ENCODE measurements around the gene PRRX2.
"Not testable (repeated sequence)": the region's sequence is repeated elsewhere in the genome, so short reads cannot be mapped to it uniquely, and the experiment has no call there.

The PRRX2 gene

DNA sequence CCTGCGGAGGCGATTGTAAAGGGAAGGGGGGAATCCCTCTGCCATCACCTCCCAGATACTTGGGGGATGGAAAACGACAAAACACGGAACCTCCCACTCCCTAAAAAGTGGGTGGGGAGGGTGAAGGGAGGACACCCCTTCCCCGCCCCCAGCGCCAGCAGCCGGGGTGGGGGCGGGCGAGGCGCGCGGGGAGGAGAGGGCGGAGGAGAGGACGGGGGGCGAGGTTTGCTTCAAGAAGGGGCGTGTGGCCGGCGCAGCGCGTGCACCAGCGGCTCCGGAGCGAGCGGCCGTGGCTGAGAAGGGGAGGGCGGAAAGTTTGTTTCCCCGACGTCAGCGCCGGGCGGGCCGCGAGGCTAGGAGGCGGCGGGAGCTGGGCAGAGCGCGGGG, at the start of gene PRRX2:
Gene PRRX2 (plus strand): TSS at position 259 of the 387 bp plus-strand sequence. CDS start 221 bp downstream, outside the sequence.
- DNase-seq (ENCODE audit: low spot score): no peak

DNA sequence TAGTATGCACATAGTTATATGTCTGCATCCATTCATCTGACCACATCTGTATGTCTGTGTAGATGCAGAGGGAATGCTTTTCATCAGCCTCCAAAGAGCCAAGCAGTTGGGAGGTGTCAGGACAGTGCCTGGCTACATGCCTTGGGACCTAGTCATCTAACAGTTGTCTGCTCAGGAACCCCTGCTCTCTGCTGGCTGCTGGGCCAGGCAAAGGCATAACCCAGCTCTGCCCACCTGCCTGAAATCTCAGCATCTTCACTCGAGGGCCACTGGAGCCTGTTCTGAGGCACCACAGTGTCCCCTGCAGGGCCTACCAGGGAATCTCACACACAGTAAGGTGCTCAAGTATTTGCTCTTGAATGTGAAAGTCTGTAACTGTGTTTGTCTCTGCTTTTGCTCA, 48.3 kb upstream of the PRRX2 start:
- DNase-seq (ENCODE audit: low spot score): no peak

DNA sequence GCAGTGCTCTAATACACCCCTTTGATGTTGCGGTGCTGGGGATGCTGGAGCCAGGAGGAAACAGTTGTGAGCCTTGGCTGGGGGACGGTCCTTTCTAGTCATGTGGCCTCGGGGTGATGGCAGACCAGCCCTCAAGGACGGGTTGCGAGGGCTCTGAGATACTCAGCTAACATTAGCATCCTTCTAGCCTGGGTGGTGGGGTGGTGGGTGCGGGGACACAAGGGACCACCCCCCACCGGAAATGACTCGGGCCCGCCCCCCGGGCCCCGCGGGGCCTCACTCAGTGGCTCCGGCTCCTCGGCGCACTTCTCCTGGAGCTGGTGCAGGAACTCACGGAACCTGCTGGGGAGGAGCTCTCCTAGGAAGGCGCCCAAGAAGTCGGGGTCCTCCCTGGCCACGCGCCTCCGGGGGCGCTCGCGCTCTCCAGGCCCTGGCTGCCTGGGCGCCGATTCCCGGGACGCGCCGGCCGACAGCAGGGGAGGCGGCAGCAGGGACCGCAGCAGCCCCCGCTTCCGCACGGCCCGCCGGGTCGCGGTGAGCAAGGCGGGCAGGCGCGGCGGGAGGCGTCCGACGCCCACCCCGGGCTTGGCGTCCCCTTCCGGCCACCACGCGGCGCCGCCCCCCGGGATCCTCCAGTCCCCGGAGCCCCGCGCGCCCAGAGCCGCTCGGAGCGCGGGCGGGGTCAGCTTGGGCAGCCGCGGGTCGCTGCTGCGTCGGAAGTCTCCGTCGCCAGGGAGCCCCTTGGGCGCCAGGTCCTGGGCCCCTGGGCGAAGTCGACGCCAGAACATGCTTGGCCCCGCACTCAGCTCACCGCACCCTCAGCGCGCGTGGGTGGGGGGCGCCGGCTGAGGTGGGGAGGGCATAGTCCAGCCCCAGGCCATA, 45.4 kb upstream of the PRRX2 start:
- DNase-seq (ENCODE audit: low spot score): no peak

DNA sequence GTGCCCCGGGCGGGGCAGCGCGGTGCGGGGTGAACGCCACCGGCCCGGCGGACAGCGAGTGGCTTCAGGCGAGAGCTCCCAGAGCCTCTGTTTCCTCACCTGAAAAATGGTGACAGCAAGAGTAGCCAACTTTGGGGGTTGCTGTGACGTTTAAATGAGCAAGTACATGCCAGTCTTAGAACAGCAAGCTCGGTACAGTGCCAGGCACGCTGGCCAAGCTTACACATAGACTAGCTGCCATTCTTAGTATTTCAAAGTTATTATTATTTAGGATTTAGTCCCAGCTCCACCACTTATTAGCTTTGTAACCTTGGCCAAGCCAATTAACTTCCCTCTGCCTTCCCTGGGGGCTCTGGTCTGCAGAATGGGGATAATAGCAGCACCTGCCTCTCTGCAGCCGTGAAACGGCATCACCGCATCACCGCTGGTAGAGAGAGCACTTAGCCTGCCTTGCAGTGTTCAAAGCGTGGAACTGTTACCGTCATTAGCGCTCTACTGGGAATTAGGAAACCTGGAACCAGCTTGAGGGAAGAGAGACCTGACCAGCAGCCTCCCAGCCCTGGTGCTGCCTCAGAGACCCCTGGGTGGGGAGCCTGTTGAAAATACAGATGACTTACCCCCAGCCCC, 44.7 kb upstream of the PRRX2 start, which contains the start of gene C9orf50:
Gene C9orf50 (minus strand): TSS at position 433 of the 627 bp plus-strand sequence. CDS start 527 bp downstream, outside the sequence.
- DNase-seq (ENCODE audit: low spot score): no peak

DNA sequence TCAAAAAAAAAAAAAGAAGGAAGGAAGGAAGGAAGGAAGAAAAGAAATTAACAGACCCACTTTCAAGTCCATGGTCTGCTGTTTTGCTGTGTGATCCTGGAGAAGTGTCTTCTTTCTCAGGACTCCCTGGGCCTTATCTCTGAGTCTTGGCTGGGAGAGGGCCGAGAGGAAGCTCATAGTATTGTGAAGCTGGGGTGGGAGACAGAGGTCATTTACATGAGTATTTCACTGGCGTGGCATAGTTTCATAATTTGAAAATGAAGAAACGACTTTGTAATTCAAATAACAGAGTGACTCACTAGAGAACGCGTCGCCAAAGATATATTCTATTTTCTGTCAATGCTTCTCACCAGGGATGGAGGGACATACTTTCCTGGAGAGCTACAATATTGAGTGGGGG, 42.1 kb upstream of the PRRX2 start:
- DNase-seq (ENCODE audit: low spot score): no peak

DNA sequence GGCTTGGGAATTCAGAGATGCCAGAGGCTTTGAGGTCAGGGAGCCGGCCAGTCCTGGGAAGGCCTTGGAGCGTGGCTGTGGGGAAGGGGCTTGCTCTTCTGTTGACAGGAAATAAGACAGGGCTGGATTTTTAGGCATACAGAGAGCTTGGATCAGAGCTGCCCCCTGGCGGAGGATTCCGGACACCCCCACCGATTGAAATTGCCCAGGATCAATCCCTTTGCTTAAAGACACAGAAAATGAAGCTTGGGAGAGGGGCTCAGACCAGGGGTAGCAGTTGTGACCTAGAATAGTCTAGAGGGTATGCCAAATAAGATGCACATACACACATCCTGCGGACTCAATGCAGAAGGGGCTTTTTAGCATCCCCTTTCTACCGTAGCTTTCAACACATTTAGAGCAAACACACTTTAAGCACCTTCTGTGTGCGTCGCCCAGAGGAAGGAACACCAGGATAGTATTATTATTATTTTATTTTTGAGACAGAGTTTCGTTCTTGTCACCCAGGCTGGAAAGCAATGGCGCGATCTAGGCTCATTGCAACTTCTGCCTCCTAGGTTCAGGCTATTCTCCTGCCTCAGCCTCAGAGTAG, 41.2 kb upstream of the PRRX2 start:
- DNase-seq (ENCODE audit: low spot score): no peak

DNA sequence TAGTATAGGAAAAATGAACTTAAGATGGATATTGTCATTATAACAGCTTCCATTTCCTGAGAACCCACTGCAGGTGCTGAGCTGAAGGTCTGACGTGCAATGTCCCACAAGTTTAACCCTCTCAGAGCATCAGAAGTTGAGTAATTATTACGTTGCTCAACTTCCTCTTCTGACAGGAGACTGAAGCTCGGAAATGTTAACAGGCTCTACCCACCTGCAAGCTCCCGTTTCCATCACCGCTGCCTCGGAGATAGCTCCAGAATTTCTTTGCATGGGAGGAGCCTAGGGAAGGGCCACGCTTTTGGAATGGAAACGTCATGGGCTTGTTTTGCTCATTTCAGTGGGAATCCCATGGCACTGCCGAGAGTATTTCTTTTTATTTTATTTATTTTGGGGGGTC, 40.5 kb upstream of the PRRX2 start:
- DNase-seq (ENCODE audit: low spot score): no peak

DNA sequence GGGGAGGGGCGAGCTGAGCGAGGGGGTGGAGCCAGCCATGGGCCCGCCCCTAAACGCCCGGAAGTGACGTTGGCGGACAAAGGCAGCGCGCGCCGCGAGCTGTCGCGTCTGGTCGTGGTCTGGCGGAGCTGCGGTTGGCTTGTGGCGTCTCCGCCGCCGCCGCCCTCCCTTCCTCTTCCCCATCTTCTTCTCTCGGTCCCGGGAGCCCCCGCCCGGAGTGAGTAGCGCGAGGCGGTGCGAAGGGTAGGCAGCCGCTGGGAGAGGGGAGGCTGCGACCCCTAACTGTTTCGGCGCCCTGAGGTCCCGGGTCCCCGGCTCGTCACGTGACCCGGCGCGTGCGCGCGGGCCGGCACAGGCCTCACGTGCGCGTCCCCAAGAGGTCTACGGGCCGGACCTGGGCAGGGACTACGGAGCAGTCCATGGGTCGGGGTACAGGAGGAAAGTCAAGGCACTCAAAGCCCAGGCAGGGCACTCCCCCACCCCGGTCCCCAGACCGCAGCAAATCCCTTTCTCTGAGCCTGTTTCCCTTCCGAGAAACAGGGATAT, 39.3 kb upstream of the PRRX2 start, which contains the start of gene NTMT1:
Gene NTMT1 (plus strand): TSS at position 85 of the 546 bp plus-strand sequence. CDS start 6,541 bp downstream, outside the sequence.
- peak; percentile 87 for DNase-seq (ENCODE audit: low spot score)

DNA sequence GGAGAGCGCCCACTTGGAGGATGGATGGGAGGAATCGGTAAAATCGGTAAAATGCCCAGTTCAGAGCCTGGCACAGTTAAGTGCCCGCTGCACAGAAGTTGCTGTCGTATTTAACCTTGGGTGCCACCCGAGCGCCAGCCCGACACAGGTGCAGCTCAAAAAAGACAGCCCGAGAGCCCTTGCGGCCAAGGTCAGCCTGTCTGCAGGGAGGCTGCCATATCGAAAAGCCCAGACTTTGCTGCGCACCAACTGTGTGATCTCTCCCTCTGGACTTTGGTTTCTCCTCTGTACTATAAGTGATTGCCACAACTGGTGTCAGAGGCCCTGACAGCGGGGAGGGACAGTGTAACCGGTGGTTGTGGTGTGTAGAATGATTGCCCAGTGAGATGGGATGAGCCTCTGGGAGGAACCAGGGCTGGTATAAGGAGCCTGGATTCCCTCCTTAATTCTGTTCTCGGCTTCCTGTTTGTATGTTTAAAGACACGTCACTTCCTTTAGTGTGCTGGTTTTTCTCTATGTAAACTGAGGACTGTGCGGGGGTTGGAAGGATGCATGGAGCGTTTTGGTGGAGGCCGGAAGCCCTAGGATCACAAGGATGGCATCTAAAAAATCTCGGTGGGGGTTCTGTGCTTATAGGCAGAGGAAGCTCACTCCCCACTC, 38.7 kb upstream of the PRRX2 start:
- no peak for DNase-seq (ENCODE audit: low spot score)

DNA sequence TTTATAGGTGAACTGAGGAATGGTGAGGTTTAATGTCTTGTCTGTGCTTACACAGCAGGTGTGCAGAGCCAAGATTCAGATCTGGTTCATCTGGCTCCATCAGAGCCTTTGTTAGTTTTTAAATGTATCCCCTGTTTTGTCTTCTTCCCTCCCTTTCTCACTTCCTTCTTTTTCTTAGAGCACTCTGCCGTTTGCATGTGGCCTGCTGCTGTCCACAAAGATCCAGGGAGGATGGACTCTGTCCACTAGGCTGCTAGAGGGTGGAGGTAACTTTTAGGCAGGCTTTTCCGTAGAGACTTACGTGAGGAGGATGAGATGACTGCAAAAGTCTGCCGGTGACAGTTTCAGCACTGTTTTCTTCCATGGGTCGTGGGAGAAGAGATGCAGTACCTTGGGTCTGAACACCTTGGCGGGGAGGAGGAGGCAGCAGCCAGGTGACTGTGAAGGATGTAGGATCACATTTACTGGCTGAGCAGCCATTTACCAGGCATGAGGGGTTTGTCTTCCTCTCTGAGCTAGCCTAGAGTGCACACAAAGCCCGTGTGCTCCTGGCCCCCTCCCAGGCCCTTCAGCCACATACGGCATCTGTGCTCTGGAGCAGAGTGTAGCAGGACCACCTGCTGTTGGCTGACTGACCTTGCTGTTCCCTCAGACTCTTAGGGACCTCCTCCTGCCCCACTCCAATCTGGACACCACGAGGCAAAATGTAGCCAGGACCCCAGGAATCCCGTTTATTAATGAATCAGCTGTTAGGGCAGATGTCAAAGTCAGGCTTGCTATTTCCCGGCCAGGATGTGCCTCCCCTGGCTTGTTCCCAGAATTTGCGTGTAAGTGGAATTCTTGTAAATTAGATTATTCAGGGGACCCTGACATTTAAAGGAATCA, 37.6 kb upstream of the PRRX2 start:
- DNase-seq (ENCODE audit: low spot score): no peak

DNA sequence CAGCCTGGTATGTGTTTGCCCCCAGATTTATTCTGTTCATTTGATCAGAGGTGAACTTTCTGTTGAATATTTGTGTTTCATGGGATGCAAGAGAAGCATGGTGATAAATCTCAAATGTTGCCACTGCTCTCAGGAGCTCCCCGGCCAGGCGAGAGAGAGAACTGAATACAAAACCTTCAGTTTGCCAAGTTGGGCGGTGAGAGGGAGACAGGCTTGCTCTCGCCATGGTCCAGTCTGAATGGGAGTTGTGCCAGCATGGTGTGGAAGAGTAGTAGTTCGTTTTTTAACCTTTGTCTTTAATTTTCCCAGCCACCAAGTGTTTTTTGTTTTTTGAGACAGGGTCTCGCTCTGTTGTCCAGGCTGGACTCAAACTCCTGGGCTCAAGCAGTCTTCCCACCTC, 36.7 kb upstream of the PRRX2 start:
- no peak for DNase-seq (ENCODE audit: low spot score)

DNA sequence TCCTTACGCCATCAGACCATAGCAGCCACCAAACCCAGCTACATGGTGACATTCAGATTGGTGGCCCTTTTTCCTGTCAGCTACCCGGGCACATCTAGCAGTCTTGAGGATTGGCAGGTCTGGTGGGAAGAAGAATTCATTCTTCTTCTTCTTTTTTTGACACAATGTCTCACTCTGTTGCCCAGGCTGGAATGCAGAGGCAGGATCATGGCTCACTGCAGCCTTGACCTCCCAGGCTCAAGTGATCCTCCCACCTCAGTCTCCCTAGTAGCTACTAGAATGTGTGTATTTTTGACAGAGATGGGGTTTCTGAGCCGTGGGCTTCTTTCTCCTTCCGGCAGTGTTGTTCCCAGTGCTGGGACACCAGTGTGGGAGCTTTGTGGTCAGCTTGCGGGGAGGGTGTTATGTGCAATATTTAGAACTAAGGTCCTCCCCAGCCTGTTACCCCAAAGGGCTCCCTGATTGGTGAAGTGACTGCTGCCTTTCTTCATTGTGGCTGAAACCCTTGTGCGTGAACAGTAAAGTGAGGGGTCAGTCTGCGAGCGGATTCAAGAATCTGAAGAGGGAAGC, 36.1 kb upstream of the PRRX2 start:
- DNase-seq (ENCODE audit: low spot score): no peak

DNA sequence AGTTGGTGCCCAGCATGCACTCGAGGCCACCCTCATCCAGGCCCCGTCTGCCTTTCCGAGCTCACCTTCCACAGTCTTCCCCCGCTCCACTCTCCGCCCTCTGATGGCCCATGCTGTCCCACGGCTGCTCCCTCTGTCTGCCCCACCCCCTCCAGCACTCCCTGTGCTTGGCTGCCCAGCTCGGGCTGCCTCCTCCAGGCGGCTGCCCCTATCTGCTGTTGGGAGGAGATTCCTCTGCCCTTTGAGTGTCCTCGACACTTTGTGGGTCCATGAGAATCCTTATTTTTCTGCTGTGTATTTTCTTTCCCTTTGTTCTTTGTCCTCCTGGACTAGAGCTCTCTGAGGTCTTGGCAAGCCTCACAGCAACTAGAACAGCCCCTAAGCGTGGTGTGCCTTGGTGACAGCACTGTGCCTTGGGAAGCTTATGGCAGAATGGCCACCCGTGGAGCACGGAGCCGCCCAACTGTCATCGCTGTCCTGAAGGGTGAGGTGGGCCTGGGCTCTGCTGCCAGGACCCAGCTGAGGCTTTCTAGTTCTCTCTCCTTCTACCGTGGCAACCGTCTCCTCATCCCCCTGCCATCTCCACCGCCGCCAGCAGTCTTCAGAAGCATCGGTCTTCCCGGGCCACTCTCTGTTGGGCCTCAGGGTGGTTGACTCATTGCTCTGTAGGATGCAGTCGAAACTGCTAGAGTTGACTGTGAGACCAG, 34.3 kb upstream of the PRRX2 start:
- DNase-seq (ENCODE audit: low spot score): no peak

DNA sequence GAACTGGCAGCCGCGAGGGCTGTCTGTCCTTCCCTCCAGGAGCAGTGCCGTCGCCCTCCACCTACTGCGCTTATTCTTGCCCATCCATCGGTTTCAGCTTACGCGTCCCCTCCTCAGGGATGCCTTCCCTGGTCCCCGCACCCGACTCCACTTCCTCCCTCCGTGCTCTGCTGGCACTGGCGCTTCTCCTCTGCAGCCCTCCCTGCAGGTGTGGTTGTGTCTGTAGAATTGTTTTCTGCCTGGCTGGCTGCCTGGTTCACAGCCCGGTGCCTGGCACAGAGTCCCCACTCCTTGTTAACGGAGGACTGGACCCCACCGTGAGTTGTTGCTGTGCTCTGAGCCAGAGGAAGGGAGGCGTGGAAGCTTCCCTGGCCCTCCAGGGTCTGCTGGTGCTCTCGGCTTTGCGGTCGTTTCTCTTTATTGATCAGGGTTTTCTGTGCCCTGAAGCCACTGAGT, 33.7 kb upstream of the PRRX2 start:
- no peak for DNase-seq (ENCODE audit: low spot score)

DNA sequence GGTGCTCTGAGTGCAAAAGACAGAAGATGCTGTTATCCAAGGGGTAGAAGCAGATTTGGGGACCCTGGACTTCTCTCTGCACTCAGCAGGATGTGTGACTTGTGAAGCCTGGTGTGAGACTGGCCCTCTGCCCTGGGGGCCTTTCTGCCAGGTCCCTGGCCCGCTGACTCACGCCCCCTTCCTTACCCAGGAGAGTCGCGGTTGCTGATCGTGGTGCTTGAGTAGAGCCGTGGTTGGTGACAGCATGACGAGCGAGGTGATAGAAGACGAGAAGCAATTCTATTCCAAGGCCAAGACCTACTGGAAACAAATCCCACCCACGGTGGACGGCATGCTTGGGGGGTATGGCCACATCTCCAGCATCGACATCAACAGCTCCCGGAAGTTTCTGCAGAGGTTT, 33.0 kb upstream of the PRRX2 start:
- DNase-seq (ENCODE audit: low spot score): no peak

DNA sequence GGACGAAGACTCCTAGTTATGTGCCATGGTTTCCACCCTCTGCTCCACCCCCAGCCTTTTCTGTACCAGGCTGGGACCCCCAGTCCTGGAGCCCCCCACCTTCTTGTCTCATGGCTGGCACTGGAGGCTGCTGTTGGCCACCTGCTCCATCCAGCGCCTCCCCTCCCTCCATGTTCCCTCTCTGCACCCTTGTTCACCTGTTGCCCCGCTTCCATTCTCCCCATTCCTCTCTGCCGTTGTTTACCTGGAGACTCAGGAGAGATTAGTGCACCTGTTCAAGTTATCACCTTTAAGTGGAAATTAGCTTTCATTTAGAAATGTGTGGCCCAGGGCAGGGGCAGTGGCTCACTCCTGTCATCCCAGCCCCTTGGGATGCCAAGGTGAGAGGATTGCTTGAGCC, 32.2 kb upstream of the PRRX2 start:
- DNase-seq (ENCODE audit: low spot score): no peak

DNA sequence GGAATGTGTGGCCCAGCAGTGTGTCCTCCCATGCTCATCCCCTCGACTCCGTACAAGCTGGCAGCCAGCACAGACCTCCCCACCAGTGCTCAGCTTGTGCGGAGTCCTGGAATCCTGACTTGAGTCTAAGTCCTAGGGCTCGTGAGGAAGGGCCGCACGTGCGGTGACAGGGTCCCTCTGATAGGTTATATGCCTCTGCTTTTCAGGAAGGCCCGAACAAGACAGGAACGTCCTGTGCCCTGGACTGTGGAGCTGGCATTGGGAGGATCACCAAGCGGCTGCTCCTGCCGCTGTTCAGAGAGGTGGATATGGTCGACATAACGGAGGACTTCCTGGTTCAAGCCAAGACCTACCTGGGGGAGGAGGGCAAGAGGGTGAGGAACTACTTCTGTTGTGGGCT, 31.6 kb upstream of the PRRX2 start:
- DNase-seq (ENCODE audit: low spot score): no peak

DNA sequence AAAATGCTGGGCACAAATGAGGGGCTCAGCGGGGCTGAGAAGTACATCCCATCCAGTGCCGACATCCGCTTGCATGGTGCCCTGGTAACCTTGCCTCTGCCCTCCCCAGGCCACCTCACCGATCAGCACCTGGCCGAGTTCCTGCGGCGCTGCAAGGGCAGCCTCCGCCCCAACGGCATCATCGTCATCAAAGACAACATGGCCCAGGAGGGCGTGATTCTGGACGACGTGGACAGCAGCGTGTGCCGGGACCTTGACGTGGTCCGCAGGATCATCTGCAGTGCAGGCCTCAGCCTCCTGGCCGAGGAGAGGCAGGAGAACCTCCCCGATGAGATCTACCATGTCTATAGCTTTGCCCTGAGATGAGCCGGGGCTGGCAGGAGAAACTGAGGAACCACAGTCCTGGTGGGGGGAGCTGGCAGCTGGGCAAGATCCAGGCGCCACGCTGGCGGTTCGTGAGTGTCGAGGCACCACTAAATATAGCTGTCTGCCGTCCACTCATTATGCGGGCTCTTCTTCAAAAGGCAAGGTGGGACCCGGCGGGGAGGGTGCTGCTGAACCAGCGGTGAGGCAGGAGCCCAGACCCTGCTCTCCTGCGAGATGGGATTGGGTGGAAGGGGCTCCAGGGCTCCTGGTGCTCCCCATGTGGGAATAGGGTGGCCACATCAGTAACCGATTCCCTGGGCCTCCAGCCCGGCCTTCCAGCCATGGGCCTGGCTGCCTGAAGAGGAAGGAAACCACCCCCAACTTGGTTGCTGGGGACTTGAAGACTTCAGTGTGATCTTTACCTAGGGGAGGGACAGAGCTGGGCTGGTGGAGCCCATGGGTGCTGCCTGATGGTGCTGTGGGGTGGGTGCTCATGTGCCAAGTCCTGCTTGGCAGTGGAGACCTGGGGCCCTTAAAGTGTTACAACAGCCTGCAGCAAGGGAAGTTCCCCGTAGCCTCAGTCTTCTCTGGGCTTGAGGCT, 30.1 kb upstream of the PRRX2 start:
- no peak for DNase-seq (ENCODE audit: low spot score)

DNA sequence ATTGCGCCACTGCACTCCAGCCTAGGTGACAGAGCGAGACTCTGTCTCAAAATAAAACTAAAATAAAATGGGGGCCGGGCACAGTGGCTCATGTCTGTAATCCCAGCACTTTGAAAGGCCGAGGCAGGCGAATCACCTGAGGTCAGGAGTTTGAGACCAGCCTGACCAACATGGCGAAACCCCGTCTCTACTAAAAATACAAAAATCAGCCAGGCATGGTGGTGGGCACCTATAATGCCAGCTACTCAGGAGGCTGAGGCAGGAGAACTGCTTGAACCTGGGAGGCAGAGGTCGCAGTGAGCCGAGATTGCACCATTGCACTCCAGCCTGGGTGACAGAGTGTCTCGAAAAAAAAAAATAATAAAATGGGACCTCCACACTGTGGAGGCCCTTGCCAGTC, 29.1 kb upstream of the PRRX2 start:
- not testable (repeated sequence) for DNase-seq (ENCODE audit: low spot score)
